ENCODE measurements around the gene PORCN. TPM values are rescaled to one million over a fixed set of nuclear protein-coding genes. Genes with fewer than 3 reads are reported as not detected.

PORCN gene
- total and polyA plus RNA-seq, 2 of the 4 experiments (the other 2 are of a cell fraction), result 4.1 to 10.1 TPM

DNA sequence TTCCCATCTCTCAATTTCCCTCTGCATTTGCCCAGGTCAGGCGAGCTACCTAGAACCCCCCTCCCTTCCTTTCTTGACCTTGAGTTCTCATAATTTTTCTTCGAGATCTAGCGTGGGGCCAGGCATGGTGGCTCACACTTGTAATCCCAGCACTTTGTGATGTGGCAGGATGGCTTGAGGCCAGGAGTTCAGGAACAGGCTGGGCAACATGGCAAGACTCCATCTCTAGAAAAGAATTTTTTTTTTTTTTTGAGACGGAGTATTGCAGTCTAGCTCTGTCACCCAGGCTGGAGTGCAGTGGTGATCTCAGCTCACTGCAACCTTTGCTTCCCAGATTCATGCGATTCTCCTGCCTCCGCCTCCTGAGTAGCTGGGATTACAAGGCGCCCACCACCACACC is 4.5 kb upstream of the PORCN start:
- Histone ChIP-seq H4K5ac (ENCODE audit: low read depth, low read length) (no peak overlapping the region), H3K79me1 (ENCODE audit: low read depth in 1 of 2, low read length in 2 of 2) (peaks cover 4 to 7% of the 10 kb centered on the region in 2 experiments; a peak in 3 of 4 replicates), H3K4ac (ENCODE audit: low read depth, low read length) (no peak overlapping the region), H3K14ac (replicated peaks; ENCODE audit: low read depth, low read length) (no peak overlapping the region), H3K27me3 (ENCODE audit: control insufficient read depth, insufficient read depth, low read length) (no peaks in the 10 kb centered on the region; the same call in 1 of the 2 replicates), H3K56ac (ENCODE audit: extremely low read depth, insufficient read depth, low read length) (no peak overlapping the region), H3K9me1 (ENCODE audit: insufficient read depth, low read length) (no peaks in the 10 kb centered on the region), H2BK20ac (ENCODE audit: low read depth, low read length) (no peak overlapping the region), H3K4me2 (ENCODE audit: low read depth, low read length) (no peak overlapping the region), H2BK120ac (ENCODE audit: low read depth, low read length) (no peak overlapping the region), H4K20me1 (ENCODE audit: insufficient read depth, low read length) (no peaks in the 10 kb centered on the region), H2BK5ac (ENCODE audit: low read depth, low read length, poor library complexity, severe bottlenecking) (no peak overlapping the region), H4K91ac (ENCODE audit: insufficient read depth, low read depth, low read length) (no peak overlapping the region), H3K23ac (ENCODE audit: low read depth, low read length) (no peak overlapping the region), H3K18ac (ENCODE audit: low read depth, low read length) (no peak overlapping the region), H3K36me3 (ENCODE audit: control insufficient read depth, insufficient read depth, low read length) (no peaks in the 10 kb centered on the region), H2BK15ac (ENCODE audit: low read depth, low read length) (no peak overlapping the region), H3K27ac (ENCODE audit: insufficient read depth, low read length) (no peak overlapping the region), H3K4me3 (ENCODE audit: insufficient read depth, low read depth, low read length) (no peak overlapping the region), H2AK5ac (ENCODE audit: low read depth, low read length) (no peak overlapping the region), H4K8ac (ENCODE audit: low read depth in 2 of 2, low read length in 2 of 2) (no peak overlapping the region), H3K4me1 (ENCODE audit: control insufficient read depth, insufficient read depth, low read length) (no peaks in the 10 kb centered on the region), H3K9ac (ENCODE audit: low read depth, low read length) (no peak overlapping the region), H2AFZ (replicated peaks; ENCODE audit: low read length, poor library complexity) (no peak overlapping the region), H2AK9ac (replicated peaks; ENCODE audit: low read depth, low read length, poor library complexity) (no peak overlapping the region), H3K9me3 (ENCODE audit: control insufficient read depth, insufficient read depth, low read length) (no peaks in the 10 kb centered on the region)
- ChIA-PET POLR2A (ENCODE audit: unreplicated experiment) (no interaction called here), CTCF (no interaction called here)
- DNase-seq (no peak), ATAC-seq (ENCODE audit: low read depth) (no peak)
- intact Hi-C loops (cut with micrococcal nuclease) (no loop called here), in situ Hi-C loops (cut with MboI; ENCODE audit: low sequenced_read_pairs) (no loop called here), dilution Hi-C loops (cut with HindIII; ENCODE audit: low sequenced_read_pairs, unreplicated experiment) (no loop called here)
- no TSS peak for BruUV-seq (replicated peaks)
- no CpG with 5 or more reads among the region's 7 CpGs for WGBS, 2 experiments (ENCODE audit: extremely low coverage in 2 of 2, insufficient read length in 1 of 2)
- no peak for TF ChIP-seq POLR2A (IDR thresholded peaks at IDR 0.05; ENCODE audit: low read depth, low read length)
- TF ChIP-seq RCOR1 (IDR thresholded peaks at IDR 0.05; ENCODE audit: insufficient replicate concordance, low read length), result no peak
- no peak for TF ChIP-seq MAZ (IDR thresholded peaks at IDR 0.05; ENCODE audit: borderline replicate concordance, low read depth, low read length)
- no peak for TF ChIP-seq BHLHE40 (IDR thresholded peaks at IDR 0.05; ENCODE audit: low read depth, low read length)
